Inflammatory macrophage treated with lipopolysaccharide for 4 hours (primary cell): ENCODE results near the gene DUS4L.

ENCODE experiments used
- DNase-seq: peaks from one replicate; pipeline ENCODE4 v3.0.0-alpha.2; 2020

Gene DUS4L

DNA sequence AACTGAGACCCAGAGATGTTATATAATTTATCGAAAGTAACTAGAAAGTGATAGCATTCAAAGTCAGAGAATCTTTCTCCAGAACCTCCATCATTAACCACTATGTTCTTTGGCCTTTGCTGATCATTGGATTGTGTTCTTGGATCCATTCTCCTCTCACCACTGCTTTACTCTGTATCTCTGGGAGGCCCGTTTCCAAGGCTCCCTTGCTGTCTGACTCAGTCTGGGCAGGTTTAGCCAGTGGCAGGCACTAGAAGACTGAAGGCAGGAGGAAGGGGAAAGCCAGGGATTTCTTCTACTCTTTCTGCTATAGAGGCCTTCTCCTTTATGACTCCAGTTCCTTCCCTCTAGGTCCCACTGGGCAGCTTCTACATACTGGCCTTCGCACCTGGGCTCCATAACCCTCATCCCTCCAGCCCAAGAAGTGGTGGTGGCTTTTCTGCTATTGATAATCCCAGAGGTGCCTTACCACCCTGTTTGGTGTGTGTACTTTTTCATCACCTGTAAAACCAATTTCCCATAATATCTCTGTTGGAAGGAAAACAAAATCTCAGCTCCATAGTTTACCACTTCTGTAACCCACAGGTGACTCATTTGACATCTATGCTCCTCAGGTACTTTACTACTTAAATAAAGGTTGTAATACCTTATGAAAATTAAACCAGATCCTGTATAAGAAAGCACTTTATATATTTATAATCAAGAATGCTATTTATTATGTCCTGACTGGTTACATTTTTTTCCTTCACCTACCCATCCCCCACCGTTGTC is 52.3 kb downstream of the DUS4L start:
- no peak for DNase-seq

DNA sequence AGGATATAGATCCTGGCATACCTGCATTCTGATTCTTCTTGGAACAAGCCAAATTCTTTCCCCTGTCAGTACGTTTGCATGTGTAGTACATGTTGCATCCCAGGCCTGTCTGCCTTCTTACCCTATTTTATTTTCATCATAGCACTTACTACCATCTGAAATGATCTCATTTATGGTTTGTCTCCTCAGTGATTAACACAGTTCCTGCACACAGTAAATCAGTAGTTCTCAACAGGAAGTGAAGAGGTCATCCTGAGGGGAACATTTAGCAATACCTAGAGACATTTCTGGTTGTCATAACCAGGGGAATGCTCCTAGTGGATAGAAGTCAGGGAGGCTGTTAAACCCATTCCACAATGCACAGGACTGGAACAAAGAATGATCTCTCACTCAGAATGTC is 58.7 kb downstream of the DUS4L start:
- peak; percentile 84 for DNase-seq

DNA sequence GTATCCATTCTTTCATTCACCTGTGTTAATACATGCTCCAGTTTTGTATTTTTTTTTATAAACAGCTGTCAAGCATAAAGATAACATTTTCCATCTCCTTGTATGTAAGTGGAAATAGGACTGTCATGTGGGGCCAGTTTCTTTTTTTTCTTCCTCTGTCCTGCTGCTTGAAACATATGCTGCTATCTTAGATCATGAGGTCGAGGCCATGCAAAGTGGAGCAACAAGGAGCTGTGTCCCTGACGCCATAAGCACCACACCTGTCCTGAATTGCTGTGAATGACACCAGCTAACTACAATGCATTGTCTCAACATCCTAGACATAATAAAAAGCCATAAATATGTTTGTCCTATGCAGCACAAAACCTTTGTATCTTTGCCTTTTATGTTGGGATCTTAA is 59.1 kb downstream of the DUS4L start:
- no peak for DNase-seq

DNA sequence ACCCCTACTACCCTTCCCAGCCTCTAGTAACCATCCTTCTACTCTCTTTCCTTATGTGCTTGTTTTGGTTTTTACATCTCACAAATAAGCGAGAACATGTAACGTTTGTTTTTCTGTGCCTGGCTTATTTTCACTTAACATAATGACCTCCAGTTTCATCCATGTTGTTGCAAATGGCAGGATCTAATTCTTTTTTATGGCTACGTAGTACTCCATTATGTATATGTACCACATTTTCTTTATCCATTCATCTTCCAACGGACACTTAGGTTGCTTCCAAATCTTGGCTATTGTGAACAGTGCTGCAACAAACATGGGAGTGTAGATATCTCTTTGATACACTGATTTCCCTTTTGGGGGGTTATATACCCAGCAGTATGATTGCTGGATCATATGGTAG is 63.2 kb downstream of the DUS4L start:
- no peak for DNase-seq
